Medulla oblongata (tissue), 1 donor: Measurements from ENCODE around the gene DAZAP1.

Experiments used
- DNase-seq: peaks from one replicate; pipeline ENCODE4 v3.0.0-alpha.2; 2015; ENCODE audit errors: extremely low spot score

DAZAP1 gene

DNA sequence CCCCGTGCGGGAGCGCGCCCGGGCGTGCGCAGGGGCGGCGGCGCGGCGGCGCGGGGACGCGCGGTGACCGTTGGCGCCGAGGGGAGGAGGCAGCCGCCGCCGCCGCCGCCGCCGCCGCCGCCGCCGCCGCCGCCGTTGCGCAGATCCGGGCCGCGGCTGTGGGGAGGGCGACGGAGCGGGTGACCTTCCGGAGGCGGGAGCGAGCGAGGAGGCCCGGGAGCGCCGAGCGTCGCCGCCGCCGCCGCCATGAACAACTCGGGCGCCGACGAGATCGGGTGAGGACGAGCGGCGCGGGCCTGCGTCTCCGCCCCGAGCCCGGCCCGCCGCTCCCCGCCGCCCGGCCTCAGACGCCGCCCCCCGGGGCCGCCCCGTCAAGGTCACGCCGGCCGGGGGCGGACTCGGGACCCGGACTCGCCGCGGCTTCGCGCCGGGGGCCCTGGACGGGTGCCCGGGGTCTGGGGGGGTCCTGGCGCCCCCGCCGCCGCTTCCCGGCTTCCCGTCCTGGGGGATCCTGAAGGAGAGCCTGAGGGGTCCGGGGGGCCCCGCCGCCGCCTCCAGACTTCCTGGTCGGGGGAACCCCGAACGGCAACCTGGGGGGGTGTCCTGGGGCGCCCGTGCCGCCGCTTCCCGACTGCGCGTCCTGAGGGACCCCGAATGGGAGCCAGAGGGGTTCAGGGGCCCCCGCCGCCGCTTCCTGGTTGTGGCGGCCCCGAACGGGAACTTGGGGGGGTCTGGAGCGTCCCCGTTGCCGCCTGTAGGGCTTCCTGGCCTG lies at the start of gene DAZAP1:
Gene DAZAP1 (plus strand): TSS at position 59 of the 772 bp plus-strand sequence. CDS start 188 bp downstream, at position 247.
- no peak for DNase-seq

GRCh38 chr19:1360126-1360817 lies 47.1 kb upstream of the DAZAP1 start:
- DNase-seq, result no peak

- DNase-seq, result peak; percentile 87
Measured at GRCh38 chr19:1360818-1361461, 46.4 kb upstream of the DAZAP1 start.

GRCh38 chr19:1361601-1362386 lies 45.6 kb upstream of the DAZAP1 start:
- no peak for DNase-seq

DNA sequence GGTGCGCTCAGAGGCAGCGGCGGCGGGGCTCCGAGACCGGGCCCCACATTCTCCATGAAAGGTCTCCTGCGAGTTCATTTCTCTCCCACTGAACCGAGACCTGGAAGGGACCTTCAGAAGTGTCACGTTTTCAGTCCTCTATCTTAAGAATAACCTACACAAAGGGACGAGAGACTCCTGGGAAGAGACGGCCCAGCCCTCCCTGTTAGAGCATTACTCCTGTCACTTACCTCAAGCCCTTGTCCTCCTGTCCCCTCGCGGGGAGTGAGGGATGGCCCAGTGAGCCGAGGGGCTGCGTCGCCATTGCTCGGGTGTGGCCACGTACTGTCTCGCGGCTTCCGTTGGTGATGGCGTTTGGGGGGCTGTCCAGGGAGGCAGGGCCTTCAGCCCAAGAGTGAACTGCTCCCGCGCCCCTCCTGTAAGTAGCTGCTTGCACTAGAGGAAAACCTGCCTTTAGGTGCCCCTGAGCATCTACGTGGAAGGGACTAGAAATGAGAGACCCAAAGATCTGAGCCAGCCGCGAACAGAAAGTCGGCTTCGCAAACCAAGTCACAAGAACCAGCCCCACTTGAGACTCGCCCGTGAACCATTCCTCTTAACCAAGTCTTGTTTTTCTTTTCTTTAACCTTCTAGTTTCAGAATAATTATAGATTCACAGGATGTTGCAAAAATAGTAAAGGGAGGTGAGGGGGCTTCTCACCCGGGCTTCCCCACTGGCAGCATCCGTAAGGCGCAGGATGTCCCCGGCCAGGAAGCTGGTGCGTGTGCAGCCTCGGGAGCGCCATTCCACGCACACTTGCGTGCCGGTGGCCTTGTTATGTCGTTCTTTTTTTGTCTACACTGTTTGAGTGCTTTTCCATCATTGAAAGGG lies 44.8 kb upstream of the DAZAP1 start:
- no peak for DNase-seq

DNA sequence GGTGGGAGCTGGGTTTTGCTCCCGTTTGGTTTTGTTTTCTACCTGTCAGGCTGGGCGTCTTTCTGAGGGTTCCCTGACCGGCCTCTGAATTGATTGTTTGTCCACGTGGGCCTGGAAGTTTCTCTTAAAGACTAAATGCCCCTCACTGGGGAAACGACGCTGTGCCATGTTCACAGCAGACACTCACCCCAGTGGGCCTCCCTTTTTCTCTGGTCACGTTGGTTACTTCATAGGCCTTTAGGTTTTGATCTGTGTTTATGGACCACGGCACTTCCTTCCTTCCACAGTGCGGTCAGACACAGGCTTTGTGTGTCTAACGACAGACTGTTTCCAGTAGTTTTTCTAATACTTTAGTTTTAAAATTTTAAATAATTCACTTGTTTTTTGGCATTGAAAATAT lies 43.8 kb upstream of the DAZAP1 start:
- no peak for DNase-seq

GRCh38 chr19:1364070-1364704 lies 43.2 kb upstream of the DAZAP1 start:
- no peak for DNase-seq

DNA sequence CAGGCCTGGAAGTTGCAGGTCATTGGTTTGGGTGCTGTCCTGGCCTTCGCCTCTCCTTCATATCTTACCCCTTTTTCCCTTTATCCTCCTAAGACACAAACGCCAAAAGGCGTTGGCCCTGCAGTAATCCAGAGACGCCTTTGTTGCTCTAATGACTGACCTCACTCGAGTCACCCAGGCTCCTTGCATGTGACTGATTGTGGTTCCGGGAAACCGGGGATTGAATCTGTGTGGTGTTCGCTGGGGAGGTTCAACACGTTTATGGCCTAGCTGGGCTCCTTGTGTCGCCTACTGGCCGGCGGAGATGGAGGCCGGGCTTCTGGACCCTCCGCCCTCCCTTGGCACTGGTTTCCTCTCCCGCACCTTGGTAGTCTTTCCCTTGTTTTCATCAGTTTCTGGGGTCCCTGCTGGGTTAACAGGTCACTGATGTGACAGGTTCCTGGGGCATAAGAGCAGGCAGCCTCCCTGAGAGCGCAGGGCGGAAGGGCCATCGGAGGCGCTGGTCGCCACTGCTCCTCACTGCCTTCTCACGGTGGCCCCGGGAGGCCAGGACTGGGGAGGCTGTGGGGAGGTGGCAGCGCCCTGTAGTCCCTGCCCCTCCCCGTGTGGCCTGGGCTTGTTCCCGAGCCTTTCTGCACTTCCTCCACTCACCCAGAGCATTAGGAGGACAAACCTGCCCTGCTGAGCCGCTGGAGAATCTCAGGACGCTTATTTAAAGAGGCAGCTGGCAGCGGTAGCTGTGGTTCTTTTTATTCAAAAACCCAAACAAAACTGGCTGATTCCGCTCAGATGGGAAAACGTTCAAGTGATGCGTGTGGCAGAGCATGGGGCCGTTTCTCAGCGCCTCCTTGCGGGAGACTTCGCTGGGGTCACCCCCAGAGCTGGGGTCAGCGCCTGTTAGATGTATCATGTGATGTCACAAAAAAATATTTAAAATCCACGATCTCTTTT lies 41.8 kb upstream of the DAZAP1 start:
- peak; percentile 74 for DNase-seq

DNA sequence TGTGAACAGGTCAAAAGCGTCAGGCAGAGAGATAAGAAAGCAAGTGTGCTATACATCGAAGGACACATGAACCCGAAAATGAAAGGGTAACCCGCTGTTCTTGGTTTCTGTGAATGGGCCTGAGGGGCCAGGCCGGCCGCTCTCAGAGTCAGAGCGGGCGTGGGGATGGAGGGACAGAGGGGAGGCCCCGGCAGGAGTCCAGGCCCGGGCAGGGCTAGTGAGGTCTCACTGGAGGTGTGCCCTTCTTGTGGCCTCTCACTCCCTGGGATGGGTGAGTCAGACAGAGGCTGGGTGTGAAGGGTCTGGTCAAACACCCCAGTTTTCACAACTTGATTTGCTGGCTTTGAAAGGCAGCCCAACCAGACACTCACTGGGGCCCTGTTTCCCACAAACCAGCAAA lies 41.1 kb upstream of the DAZAP1 start:
- DNase-seq, result no peak

DNA sequence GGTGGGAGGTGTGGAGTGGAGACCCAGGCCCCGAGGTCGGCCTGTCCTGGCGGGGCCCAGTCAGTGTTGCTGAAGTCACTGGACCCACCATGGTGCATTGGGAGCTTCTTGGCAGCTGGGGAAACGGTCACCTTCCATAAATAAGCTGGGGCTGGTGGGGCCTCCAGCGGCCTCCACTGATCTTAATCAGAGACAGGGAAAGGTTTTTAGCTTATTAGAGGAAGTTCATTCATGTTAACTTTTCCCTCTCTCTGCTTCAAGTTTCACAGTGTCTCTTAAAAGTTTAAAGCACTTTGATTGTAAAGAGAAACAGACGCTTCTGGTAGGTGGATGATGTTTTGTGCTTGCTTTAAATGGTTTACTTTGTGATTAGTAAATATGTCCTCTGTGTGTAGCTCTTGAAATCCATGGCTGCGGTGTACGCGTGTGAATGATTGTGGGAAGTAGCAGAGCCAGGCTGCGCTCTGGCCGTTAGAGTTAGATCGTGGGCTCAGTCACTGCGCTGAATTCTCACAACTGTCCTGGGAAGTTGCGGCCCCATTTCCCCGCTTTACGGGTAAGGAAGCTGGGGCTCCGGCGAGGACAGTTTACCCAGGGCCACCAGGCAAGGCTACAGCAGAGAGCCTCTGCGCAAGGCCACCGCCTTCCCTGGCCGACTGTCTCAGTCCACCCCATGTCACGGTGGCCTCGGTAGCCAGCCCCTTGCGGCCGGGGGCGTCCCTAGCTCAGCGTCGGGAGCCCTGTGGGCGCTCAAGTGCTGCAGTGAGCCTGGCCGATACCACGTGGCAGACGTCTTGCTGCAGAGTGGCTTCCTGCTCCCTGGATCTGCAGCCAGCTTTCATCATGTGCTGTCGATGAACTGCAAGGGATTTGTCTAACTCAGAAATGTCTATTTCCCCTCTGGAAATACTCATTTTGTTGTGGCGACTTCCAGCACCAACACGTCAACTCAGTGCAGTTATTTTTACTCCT lies 40.2 kb upstream of the DAZAP1 start:
- DNase-seq, result peak; percentile 56

- DNase-seq, result no peak
Measured at GRCh38 chr19:1369214-1369805, 38.1 kb upstream of the DAZAP1 start.

DNA sequence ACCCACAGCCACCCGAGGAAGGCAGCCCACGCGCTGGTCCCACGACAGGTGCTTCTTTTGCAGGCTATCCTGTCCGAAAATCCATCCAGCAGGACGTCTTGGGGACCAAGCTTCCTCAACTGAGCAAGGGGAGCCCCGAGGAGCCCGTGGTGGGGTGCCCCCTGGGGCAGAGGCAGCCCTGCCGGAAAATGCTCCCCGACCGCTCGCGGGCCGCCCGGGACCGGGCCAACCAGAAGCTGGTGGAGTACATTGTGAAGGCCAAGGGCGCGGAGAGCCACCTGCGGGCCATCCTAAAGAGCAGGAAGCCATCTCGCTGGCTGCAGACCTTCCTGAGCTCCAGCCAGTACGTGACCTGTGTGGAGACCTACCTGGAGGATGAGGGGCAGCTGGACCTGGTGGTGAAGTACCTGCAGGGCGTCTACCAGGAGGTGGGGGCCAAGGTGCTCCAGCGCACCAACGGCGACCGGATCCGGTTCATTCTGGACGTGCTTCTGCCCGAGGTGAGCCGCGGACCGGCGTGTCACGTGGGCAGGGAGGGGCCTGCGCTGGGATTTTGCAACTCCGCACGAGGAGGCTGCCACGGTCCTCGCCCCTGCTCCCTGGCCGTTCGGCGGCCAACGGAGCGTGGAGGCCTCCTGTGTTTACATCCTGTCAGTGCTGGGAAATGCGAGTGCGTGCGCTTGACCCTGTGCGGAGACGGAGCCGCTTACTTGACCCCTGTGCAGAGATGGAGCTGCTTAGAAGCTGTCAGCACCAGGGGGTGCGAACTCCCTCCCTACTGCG lies 36.6 kb upstream of the DAZAP1 start:
- no peak for DNase-seq

- DNase-seq, result no peak
Measured at GRCh38 chr19:1373042-1373533, 34.3 kb upstream of the DAZAP1 start.

- peak; percentile 61 for DNase-seq
Measured at GRCh38 chr19:1373534-1374249, 33.7 kb upstream of the DAZAP1 start.

DNA sequence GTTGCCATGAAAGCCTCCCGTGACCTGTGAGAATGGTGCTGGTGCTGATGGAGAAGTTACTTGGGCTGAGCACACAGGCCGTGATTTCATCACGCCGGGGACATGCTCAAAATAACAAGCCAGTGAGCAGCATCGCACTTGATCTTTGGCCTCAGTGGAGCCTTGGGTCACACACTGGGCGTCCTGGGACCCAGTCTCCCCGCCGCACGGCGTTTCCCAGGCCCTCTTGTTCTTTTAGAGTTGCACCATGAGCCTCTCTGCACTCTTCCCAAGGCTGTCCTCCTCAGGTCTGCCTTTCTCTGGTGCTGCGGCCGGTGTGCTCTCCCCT lies 33.2 kb upstream of the DAZAP1 start:
- no peak for DNase-seq

- DNase-seq, result no peak
Measured at GRCh38 chr19:1376415-1376805, 31.0 kb upstream of the DAZAP1 start.
